Adrenal gland (tissue), 12 donors: ENCODE data around the gene RAD9A. TPM values are rescaled to one million over a fixed set of nuclear protein-coding genes. Genes with fewer than 3 reads are reported as not detected.

Experiments
- DNase-seq, 7 donors: peaks; one replicate each; pipeline ENCODE4 v3.0.0-alpha.2; 2019 to 2020
- H3K27ac ChIP-seq, 5 donors: fragments of 200-600 bp; sonication (generic) in 4 of 5; 1 replicate in 3 of 5; 2 replicates in 2 of 5; pipeline versions ENCODE4 v1.5.1 to v1.8.0; 2016 to 2020; ENCODE audit warnings: mild to moderate bottlenecking in 1 of 5
- H3K27me3 ChIP-seq: fragments of 200-600 bp; 2 replicates; pipeline ENCODE4 v1.8.0; 2021
- H3K36me3 ChIP-seq, 2 donors: fragments of 200-600 bp; replicated peaks in 1 of 2; 1 replicate in 1 of 2; 2 replicates in 1 of 2; pipeline versions ENCODE4 v1.5.1 to v1.8.0; 2018 to 2022
- H3K4me1 ChIP-seq, 2 donors: fragments of 200-600 bp; replicated peaks in 1 of 2; 1 replicate in 1 of 2; 2 replicates in 1 of 2; pipeline versions ENCODE4 v1.5.1 to v1.8.0; 2018 to 2021
- H3K4me3 ChIP-seq, 4 donors: fragments of 200-600 bp; sonication (generic) in 3 of 4; one replicate each; pipeline ENCODE4 v1.5.1; 2016 to 2018
- H3K9me3 ChIP-seq, 3 donors: fragments of 200-600 bp; sonication (generic) in 1 of 3; replicated peaks in 1 of 3; 1 replicate in 2 of 3; 2 replicates in 1 of 3; pipeline versions ENCODE4 v1.5.1 to v1.8.0; 2016 to 2021
- CTCF ChIP-seq, 6 experiments: fragments of 450-650 bp in 4 of 6; fragments of 200-600 bp in 2 of 6; sonication (generic) in 1 of 6; IDR thresholded peaks; 1 replicate in 5 of 6; 2 replicates in 1 of 6; pipeline versions ENCODE4 v1.5.1 to v1.8.0; 2016 to 2021; ENCODE audit warnings: antibody characterized with exemption in 6 of 6, mild to moderate bottlenecking in 2 of 6, moderate library complexity in 1 of 6
- POLR2A ChIP-seq, 2 donors: fragments of 450-650 bp; IDR thresholded peaks; one replicate each; pipeline ENCODE4 v1.6.1; 2017; ENCODE audit warnings: antibody characterized with exemption in 2 of 2, mild to moderate bottlenecking in 2 of 2, moderate library complexity in 1 of 2
- WGBS, 4 donors: extraction: QIAGEN DNeasy Blood & Tissue Kit in 2 of 4; methylation state at CpG; one replicate each; pipeline versions ENCODE4 v1.1.5 to v1.1.7; 2013 to 2017; 5-methylcytosine and 5-hydroxymethylcytosine counted together
- intact Hi-C, 2 donors: fragments of 100-400 bp; cut with DNase I; formaldehyde crosslinking; loops; one replicate each; pipeline versions ENCODE4 v1.14.1 to v1.15.0; 2022 to 2023
- polyA plus RNA-seq, 3 donors: library from polyadenylated mRNA; stranded (reverse); fragments of 200-250 nt in 2 of 3; fragments of 350-450 nt in 1 of 3; fragmentation: Illumina TruSeq in 1 of 3; extraction: RNeasy Lipid Tissue Mini Kit (QIAGEN cat#74804) in 1 of 3; gene quantifications; one replicate each; pipeline ENCODE4 v1.2.3, GENCODE V29; 2013 to 2014
- total RNA-seq, 9 donors: library from RNA; depleted of rRNA in 4 of 9; stranded (reverse); fragments of >200 nt in 4 of 9; fragments of 120-200 nt in 1 of 9; fragmentation: NEBNext Ultra II Directional in 1 of 9; extraction: Animal tissue kit (Norgen Biotek cat#: 25700) in 1 of 9; gene quantifications; one replicate each; pipeline versions ENCODE4 v1.1.0 to v1.2.4, GENCODE V29; 2013 to 2023
- donor health status: healthy with polysubstance abuse.
- donor health status: Bipolar disorder and iron deficiency.
- donor health status: DM: yes; HTN: yes; CAD: no.
- donor health status: DM: no; HTN: no; CAD: no.
- donor health status: DM: no; HTN: no; CAD: no.
- donor health status: DM: yes; HTN: yes; CAD: no.

The RAD9A gene
- total and polyA plus RNA-seq, 12 donors, result 5.4 to 57.7 (median 15.0) TPM

DNA sequence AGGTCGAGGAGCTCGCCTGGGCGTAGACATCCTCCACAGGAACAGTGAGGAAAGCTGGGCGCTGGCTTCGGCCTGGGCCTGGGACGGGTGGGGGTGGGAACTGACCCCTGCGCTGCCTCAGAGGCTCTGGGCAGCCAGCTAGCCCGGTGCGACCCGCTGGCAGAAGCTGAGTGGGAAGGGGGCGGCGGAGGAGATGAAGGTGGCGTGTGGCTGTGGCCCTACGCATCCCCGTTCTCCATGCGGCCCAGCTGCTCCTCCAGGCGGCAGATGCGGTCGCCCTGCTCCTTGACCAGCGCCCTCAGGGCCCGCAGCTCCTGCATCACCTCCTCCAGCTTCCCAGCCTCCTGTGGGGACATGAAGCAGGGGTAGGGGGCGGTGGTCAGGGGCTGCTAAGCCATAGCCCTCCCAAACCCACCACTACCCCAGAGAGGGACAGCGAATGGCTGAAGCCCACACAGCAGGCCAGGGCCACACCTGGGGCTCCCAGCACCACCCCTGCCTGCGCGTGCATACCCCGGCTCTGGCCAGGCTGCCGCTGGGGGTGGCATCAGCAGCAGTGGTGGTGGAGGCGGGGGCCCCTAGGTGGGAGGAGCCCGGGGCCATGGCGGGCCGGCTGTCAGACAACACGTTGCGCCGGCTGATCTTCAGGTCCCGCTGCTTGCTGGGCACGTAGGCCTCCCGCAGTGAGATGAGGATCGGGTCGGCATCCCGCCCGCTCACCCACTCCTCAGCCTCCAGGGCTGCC is 46.5 kb downstream of the RAD9A start:
- WGBS, 4 donors, result 80 to 85% (median 83%) methylated on average over 14 to 41 of the region's 41 CpGs
- H3K4me3 ChIP-seq, result no peak overlapping the region
- no peaks in the 10 kb centered on the region for H3K9me3 ChIP-seq
- no peaks in the 10 kb centered on the region for H3K27me3 ChIP-seq
- H3K36me3 ChIP-seq, result peaks cover 0 to 58% of the 10 kb centered on the region in 2 donors
- intact Hi-C loops, result no loop called here
- no peak for TF ChIP-seq POLR2A (IDR thresholded peaks at IDR 0.05)
- no peak for DNase-seq
- H3K27ac ChIP-seq, result peak overlapping the region in 1 of 5 donors; percentile 14
- H3K4me1 ChIP-seq, result peaks cover 0 to 24% of the 10 kb centered on the region in 2 donors

DNA sequence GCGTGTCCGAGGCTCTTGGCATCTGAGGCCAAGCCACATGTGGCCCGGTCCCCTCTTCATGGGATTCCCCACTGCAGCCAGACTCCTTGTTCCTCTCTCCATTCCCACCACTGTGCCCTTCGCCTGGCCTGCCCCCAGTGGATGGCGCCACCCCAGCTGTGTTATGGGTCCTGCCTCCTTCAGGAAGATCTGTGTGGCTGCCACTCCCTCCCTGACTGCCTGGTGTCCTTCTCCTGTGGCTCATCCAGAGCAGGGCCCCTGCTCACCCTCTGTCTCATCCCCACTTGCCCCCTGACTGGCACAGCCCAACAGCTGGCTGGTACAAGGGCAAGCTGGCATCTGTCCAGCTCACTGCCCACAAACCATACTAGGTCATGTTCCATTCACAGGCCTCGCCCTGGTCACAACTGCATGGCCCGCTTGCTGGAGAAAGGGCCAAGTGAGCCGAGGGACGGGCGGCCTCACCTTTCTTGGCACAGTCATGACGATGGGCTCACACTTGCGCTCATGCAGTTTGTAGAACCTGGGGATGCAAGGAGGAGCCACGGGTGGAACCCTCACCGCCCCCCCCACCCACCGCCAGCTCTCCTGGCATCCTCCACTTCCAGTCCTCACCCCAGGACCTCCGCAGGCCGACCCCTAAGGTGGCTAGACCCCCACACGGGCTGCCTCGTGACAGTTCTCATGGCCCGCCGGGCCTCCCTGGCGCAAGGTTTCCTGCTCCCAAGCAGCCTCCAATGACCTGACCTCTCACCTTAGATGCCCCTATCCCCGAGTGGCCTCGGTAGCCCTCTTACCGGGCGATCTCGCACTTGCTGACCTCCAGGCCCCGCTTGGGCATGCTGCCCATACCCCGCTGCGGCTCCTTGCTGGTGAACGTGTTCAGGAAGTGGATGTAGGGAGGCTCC is 47.8 kb downstream of the RAD9A start:
- TF ChIP-seq CTCF (IDR thresholded peaks at IDR 0.05), result peak in 1 of 6 experiments; percentile 2
- TF ChIP-seq POLR2A (IDR thresholded peaks at IDR 0.05), result no peak
- peak overlapping the region in 1 of 5 donors; percentile 14 for H3K27ac ChIP-seq
- 62 to 74% (median 67%) methylated on average over 14 to 31 of the region's 31 CpGs for WGBS, 4 donors
- H3K4me1 ChIP-seq, result peaks cover 0 to 32% of the 10 kb centered on the region in 2 donors
- H3K4me3 ChIP-seq, result no peak overlapping the region
- intact Hi-C loops, result no loop called here
- no peaks in the 10 kb centered on the region for H3K9me3 ChIP-seq
- peak in 3 of 7 donors; percentile 31 to 60 (median 51) for DNase-seq
- H3K36me3 ChIP-seq, result peaks cover 0 to 45% of the 10 kb centered on the region in 2 donors
- no peaks in the 10 kb centered on the region for H3K27me3 ChIP-seq

GRCh38 chr11:67440229-67441097 is 48.7 kb downstream of the RAD9A start:
- no peak for DNase-seq
- Histone ChIP-seq H3K4me3 (no peak overlapping the region), H3K36me3 (peaks cover 0 to 41% of the 10 kb centered on the region in 2 donors), H3K9me3 (no peaks in the 10 kb centered on the region), H3K27me3 (no peaks in the 10 kb centered on the region), H3K27ac (no peak overlapping the region), H3K4me1 (peaks cover 0 to 32% of the 10 kb centered on the region in 2 donors)
- intact Hi-C loops, result no loop called here
- TF ChIP-seq POLR2A (IDR thresholded peaks at IDR 0.05) (no peak), CTCF (IDR thresholded peaks at IDR 0.05) (no peak)
- WGBS, 4 donors, result 76 to 83% (median 80%) methylated on average over 11 to 17 of the region's 17 CpGs

- no peak for DNase-seq
Measured at GRCh38 chr11:67441098-67441563, 49.3 kb downstream of the RAD9A start.

More at GRCh38 chr11:67441098-67441563, 49.3 kb downstream of the RAD9A start:
- H3K27ac ChIP-seq, result no peak overlapping the region
- no peak overlapping the region for H3K4me3 ChIP-seq
- peaks cover 0 to 38% of the 10 kb centered on the region in 2 donors for H3K36me3 ChIP-seq
- TF ChIP-seq POLR2A (IDR thresholded peaks at IDR 0.05) (no peak), CTCF (IDR thresholded peaks at IDR 0.05) (no peak)
- 84 to 97% (median 91%) methylated on average over 6 to 21 of the region's 21 CpGs for WGBS, 4 donors
- H3K9me3 ChIP-seq, result no peaks in the 10 kb centered on the region
- intact Hi-C loops, result no loop called here
- H3K27me3 ChIP-seq, result no peaks in the 10 kb centered on the region
- peaks cover 0 to 26% of the 10 kb centered on the region in 2 donors for H3K4me1 ChIP-seq
